IMR-90 (cell line): ENCODE results near the gene APOA4. TPM values are rescaled to one million over a fixed set of nuclear protein-coding genes. Genes with fewer than 3 reads are reported as not detected.

Experiments
- ATAC-seq: fragments of 200-7000 bp; cut with Tn5 transposase; 2 replicates; pipeline ENCODE4 v1.9.1; 2020; ENCODE audit warnings: low read depth, mild to moderate bottlenecking, moderate library complexity
- BruUV-seq: library from RNA; stranded (reverse); fragments of 400-500 nt; replicated peaks from 2 replicates; lab custom pipeline; 2021; lab: Mats Ljungman, UMichigan
- CTCF ChIA-PET: fragments of 300-600 bp; formaldehyde crosslinking; extraction: SDS; loops from one replicate; lab custom pipeline; 2021; ENCODE audit warnings: antibody characterized with exemption; lab: Yijun Ruan, JAX
- POLR2A ChIA-PET: fragments of 300-600 bp; sonication (Branson Sonifier 250); formaldehyde crosslinking; loops from one replicate; lab custom pipeline; 2022; ENCODE audit warnings: antibody characterized with exemption; ENCODE audit not compliant: unreplicated experiment; lab: Charles Lee
- DNase-seq: peaks from one replicate; pipeline ENCODE4 v3.0.0; 2013
- H2AFZ ChIP-seq: replicated peaks from 2 replicates; pipeline ENCODE3; 2013; ENCODE audit warnings: low read length, mild to moderate bottlenecking; ENCODE audit not compliant: poor library complexity
- H2AK5ac ChIP-seq: 2 replicates; pipeline ENCODE4 v1.6.1; 2013; ENCODE audit warnings: low read depth, low read length, inconsistent platforms
- H2AK9ac ChIP-seq: replicated peaks from 2 replicates; pipeline ENCODE3; 2013; ENCODE audit warnings: mild to moderate bottlenecking, low read depth, low read length, moderate library complexity; ENCODE audit not compliant: poor library complexity
- H2BK120ac ChIP-seq: 2 replicates; pipeline ENCODE4 v1.6.1; 2013; ENCODE audit warnings: low read depth, low read length, inconsistent platforms
- H2BK15ac ChIP-seq: 3 replicates; pipeline ENCODE4 v1.6.1; 2013; ENCODE audit warnings: low read depth, low read length, inconsistent platforms
- H2BK20ac ChIP-seq: 2 replicates; pipeline ENCODE4 v1.6.1; 2013; ENCODE audit warnings: low read depth, mild to moderate bottlenecking, inconsistent platforms, low read length, moderate library complexity
- H2BK5ac ChIP-seq: 2 replicates; pipeline ENCODE4 v1.6.1; 2013; ENCODE audit warnings: mild to moderate bottlenecking, low read depth, low read length, inconsistent platforms; ENCODE audit not compliant: poor library complexity, severe bottlenecking
- H3K14ac ChIP-seq: replicated peaks from 2 replicates; pipeline ENCODE4 v1.6.1; 2013; ENCODE audit warnings: low read depth, low read length, inconsistent platforms
- H3K18ac ChIP-seq: 2 replicates; pipeline ENCODE4 v1.6.1; 2013; ENCODE audit warnings: low read depth, low read length, control low read depth
- H3K23ac ChIP-seq: 2 replicates; pipeline ENCODE4 v1.6.1; 2013; ENCODE audit warnings: low read depth, low read length, inconsistent platforms
- H3K27ac ChIP-seq: 2 replicates; pipeline ENCODE4 v1.5.1; 2013; ENCODE audit warnings: mild to moderate bottlenecking, control low read depth, low read length; ENCODE audit not compliant: insufficient read depth
- H3K27me3 ChIP-seq: 2 replicates; pipeline ENCODE4 v1.6.1; 2013; ENCODE audit warnings: low read length; ENCODE audit not compliant: control insufficient read depth, insufficient read depth
- H3K36me3 ChIP-seq: 2 replicates; pipeline ENCODE4 v1.6.1; 2013; ENCODE audit warnings: low read length, mixed read lengths; ENCODE audit not compliant: control insufficient read depth, insufficient read depth
- H3K4ac ChIP-seq: 2 replicates; pipeline ENCODE4 v1.6.1; 2013; ENCODE audit warnings: low read depth, low read length, inconsistent platforms
- H3K4me1 ChIP-seq: 2 replicates; pipeline ENCODE4 v1.6.1; 2013; ENCODE audit warnings: low read length, mixed read lengths; ENCODE audit not compliant: control insufficient read depth, insufficient read depth
- H3K4me2 ChIP-seq: 2 replicates; pipeline ENCODE4 v1.6.1; 2013; ENCODE audit warnings: low read depth, mild to moderate bottlenecking, control low read depth, low read length, moderate library complexity
- H3K4me3 ChIP-seq: 2 replicates; pipeline ENCODE4 v1.5.1; 2013; ENCODE audit warnings: low read depth, mild to moderate bottlenecking, control low read depth, low read length, moderate library complexity; ENCODE audit not compliant: insufficient read depth
- H3K56ac ChIP-seq: 2 replicates; pipeline ENCODE4 v1.6.1; 2013; ENCODE audit warnings: low read length, inconsistent platforms; ENCODE audit not compliant: insufficient read depth; ENCODE audit errors: extremely low read depth
- H3K79me1 ChIP-seq, 2 experiments: 2 replicates each; pipeline ENCODE4 v1.6.1; 2013; ENCODE audit warnings: low read length in 2 of 2, inconsistent platforms in 1 of 2, low read depth in 1 of 2
- H3K9ac ChIP-seq: 2 replicates; pipeline ENCODE4 v1.6.1; 2013; ENCODE audit warnings: low read depth, low read length, control low read depth
- H3K9me1 ChIP-seq: 2 replicates; pipeline ENCODE4 v1.6.1; 2013; ENCODE audit warnings: low read length, inconsistent platforms; ENCODE audit not compliant: insufficient read depth
- H3K9me3 ChIP-seq: 2 replicates; pipeline ENCODE4 v1.6.1; 2013; ENCODE audit warnings: low read length; ENCODE audit not compliant: control insufficient read depth, insufficient read depth
- H4K20me1 ChIP-seq: 2 replicates; pipeline ENCODE4 v1.6.1; 2013; ENCODE audit warnings: low read length, inconsistent platforms; ENCODE audit not compliant: insufficient read depth
- H4K5ac ChIP-seq: 2 replicates; pipeline ENCODE4 v1.6.1; 2013; ENCODE audit warnings: mild to moderate bottlenecking, low read depth, low read length, control low read depth
- H4K8ac ChIP-seq, 2 experiments: 2 replicates each; pipeline ENCODE4 v1.6.1; 2013; ENCODE audit warnings: low read depth in 2 of 2, low read length in 2 of 2, control low read depth in 1 of 2, inconsistent platforms in 1 of 2
- H4K91ac ChIP-seq: 2 replicates; pipeline ENCODE4 v1.6.1; 2013; ENCODE audit warnings: low read depth, low read length, inconsistent platforms; ENCODE audit not compliant: insufficient read depth
- MXI1 ChIP-seq: IDR thresholded peaks from 2 replicates; pipeline ENCODE4 v1.6.1; 2012; ENCODE audit warnings: low read depth, mild to moderate bottlenecking, low read length, moderate library complexity, borderline replicate concordance
- WGBS, 2 experiments: methylation state at CpG; one replicate each; pipeline versions ENCODE4 v1.1.5 to v1.1.7; 2013; ENCODE audit warnings: missing lambda C conversion rate in 2 of 2; ENCODE audit not compliant: insufficient read length in 1 of 2; ENCODE audit errors: extremely low coverage in 2 of 2; 5-methylcytosine and 5-hydroxymethylcytosine counted together
- dilution Hi-C: fragments of 300-500 bp; cut with HindIII; formaldehyde crosslinking; loops from one replicate; pipeline ENCODE4 v1.14.3; 2018; ENCODE audit warnings: low sequenced_read_pairs; ENCODE audit not compliant: unreplicated experiment
- in situ Hi-C: fragments of 300-500 bp; cut with MboI; formaldehyde crosslinking; loops from 3 replicates; pipeline ENCODE4 v1.14.3; 2019; ENCODE audit warnings: low sequenced_read_pairs, inconsistent platforms, mixed read lengths
- intact Hi-C: fragments of 100-400 bp; cut with micrococcal nuclease; formaldehyde crosslinking; loops from 2 replicates; pipeline ENCODE4 v1.10.0; 2022
- polyA plus RNA-seq, 3 experiments: library from polyadenylated mRNA; depleted of rRNA; stranded (reverse); fragments of >200 nt; gene quantifications; 2 replicates each; pipeline ENCODE4 v1.2.3, GENCODE V29; 2012; ENCODE audit warnings: low replicate concordance in 1 of 3
- total RNA-seq: library from RNA; depleted of rRNA; stranded (reverse); fragments of >200 nt; gene quantifications from 2 replicates; pipeline ENCODE4 v1.2.3, GENCODE V29; 2012

APOA4 gene
- total and polyA plus RNA-seq, 2 of the 4 experiments (the other 2 are of a cell fraction), result not detected

- H4K91ac ChIP-seq, result no peak overlapping the region
- no peak overlapping the region for H2AFZ ChIP-seq
- ChIA-PET POLR2A (no interaction called here), CTCF (interaction anchor here (1.5 kb wide), 1 partner anchor 9 kb away, joined by 5 read pairs; the partner anchor contains the start of gene APOA5)
- peaks cover 14% of the 10 kb centered on the region; the same call in 1 of the 2 replicates for H3K9me1 ChIP-seq
- WGBS, 2 experiments, result 100% methylated on average over 1 of the region's 4 CpGs; no CpG with 5 or more reads in 1 of the 2 experiments
- no peak overlapping the region for H3K4me3 ChIP-seq
- BruUV-seq, result no TSS peak
- H3K79me1 ChIP-seq, result peaks cover 44 to 52% of the 10 kb centered on the region in 2 experiments
- intact Hi-C loops, result no loop called here
- H4K5ac ChIP-seq, result no peak overlapping the region
- no peak overlapping the region for H3K23ac ChIP-seq
- H3K9ac ChIP-seq, result no peak overlapping the region
- H2BK120ac ChIP-seq, result no peak overlapping the region
- H3K27me3 ChIP-seq, result no peaks in the 10 kb centered on the region
- H3K9me3 ChIP-seq, result no peaks in the 10 kb centered on the region
- no peak overlapping the region for H2AK9ac ChIP-seq
- no peak overlapping the region for H2AK5ac ChIP-seq
- H3K18ac ChIP-seq, result no peak overlapping the region
- H2BK5ac ChIP-seq, result no peak overlapping the region
- H2BK15ac ChIP-seq, result no peak overlapping the region
- TF ChIP-seq MXI1, result no peak
- H3K36me3 ChIP-seq, result peaks cover 49% of the 10 kb centered on the region
- H3K27ac ChIP-seq, result no peak overlapping the region
- no peak overlapping the region for H3K4ac ChIP-seq
- dilution Hi-C loops, result no loop called here
- peak; percentile 50 for DNase-seq
- peaks cover 4% of the 10 kb centered on the region; the same call in 1 of the 2 replicates for H3K4me1 ChIP-seq
- H4K8ac ChIP-seq, result no peak overlapping the region
- no peak overlapping the region for H3K14ac ChIP-seq
- no peak overlapping the region for H2BK20ac ChIP-seq
- no peak overlapping the region for H3K4me2 ChIP-seq
- H4K20me1 ChIP-seq, result 0 out of 2 replicates have a peak, but pooled peaks cover 4% of the 10 kb centered on the region
- in situ Hi-C loops, result no loop called here
- peak; percentile 35 for ATAC-seq
- H3K56ac ChIP-seq, result no peak overlapping the region
Measured at GRCh38 chr11:116782728-116783127, 40.4 kb downstream of the APOA4 start.
